ENCODE results near the gene ZNF486.

DNA sequence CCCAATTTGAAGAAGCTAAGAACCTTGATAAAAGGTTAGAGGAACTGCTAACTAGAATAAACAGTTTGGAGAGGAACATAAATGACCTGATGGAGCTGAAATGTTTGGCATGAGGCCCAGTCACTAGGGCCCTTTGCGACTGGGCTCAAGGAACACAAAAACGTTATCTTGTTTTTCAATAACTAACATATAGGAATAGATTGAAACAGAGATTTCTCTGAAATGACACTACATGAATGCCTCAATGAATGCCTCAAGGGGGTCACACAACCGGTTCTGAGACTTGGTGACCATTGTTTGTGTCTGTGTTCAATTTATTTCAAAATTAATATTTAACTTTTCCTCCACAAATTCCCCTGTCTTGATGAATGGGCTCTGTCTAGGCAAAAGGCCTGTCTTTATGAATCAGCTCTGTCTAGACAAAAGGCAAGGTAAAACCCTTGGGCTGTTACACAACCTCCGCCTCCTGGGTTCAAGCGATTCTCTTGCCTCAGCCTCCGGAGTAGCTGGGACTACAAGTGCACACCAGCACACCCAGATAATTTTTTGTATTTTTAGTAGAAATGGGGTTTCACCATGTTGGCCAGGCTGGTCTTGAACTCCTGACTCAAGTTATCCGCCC lies 932 bp upstream of the ZNF486 start:
- no peak for TF ChIP-seq CTCF (IDR thresholded peaks at IDR 0.05; ENCODE audit: insufficient read depth, low read length, poor library complexity, severe bottlenecking)
- no peak for TF ChIP-seq EZH2phosphoT487 (conservative IDR thresholded peaks at IDR 0.05; ENCODE audit: low read length)

All from SU-DHL-6 (cell line).